GM23338 (cell line): ENCODE measurements around the gene JRKL. TPM values are rescaled to one million over a fixed set of nuclear protein-coding genes. Genes with fewer than 3 reads are reported as not detected.
A peak's percentile ranks its signal among the peaks of the same experiment; 100 is the strongest.

Experiments
- ATAC-seq: fragments of 200-7000 bp; cut with Tn5 transposase; 3 replicates; pipeline ENCODE4 v1.9.1; 2020
- DNase-seq: peaks from one replicate; pipeline ENCODE4 v3.0.0-alpha.2; 2015; ENCODE audit warnings: low spot score
- H2AFZ ChIP-seq: fragments of 200-600 bp; sonication (generic); 2 replicates; pipeline ENCODE4 v1.8.0; 2016; ENCODE audit warnings: antibody characterized with exemption, mild to moderate bottlenecking, moderate library complexity
- H3F3A ChIP-seq: fragments of 200-600 bp; sonication (generic); replicated peaks from 2 replicates; pipeline ENCODE4 v1.8.0; 2017; ENCODE audit warnings: antibody characterized with exemption, mixed run types, low read depth
- H3K27ac ChIP-seq: fragments of 200-600 bp; sonication (generic); 2 replicates; pipeline ENCODE4 v1.6.1; 2016; ENCODE audit warnings: low read depth
- H3K27me3 ChIP-seq: fragments of 200-600 bp; sonication (generic); 2 replicates; pipeline ENCODE4 v1.8.0; 2016; ENCODE audit warnings: mild to moderate bottlenecking, mixed run types, moderate library complexity; ENCODE audit not compliant: insufficient read depth
- H3K36me3 ChIP-seq: fragments of 200-600 bp; sonication (generic); 2 replicates; pipeline ENCODE4 v1.8.0; 2016; ENCODE audit warnings: mild to moderate bottlenecking; ENCODE audit not compliant: insufficient read depth
- H3K4me1 ChIP-seq: fragments of 200-600 bp; sonication (generic); 2 replicates; pipeline ENCODE4 v1.8.0; 2016; ENCODE audit warnings: mild to moderate bottlenecking, moderate library complexity; ENCODE audit not compliant: insufficient read depth
- H3K4me2 ChIP-seq: fragments of 200-600 bp; sonication (generic); 2 replicates; pipeline ENCODE4 v1.7.1; 2017; ENCODE audit warnings: mixed run types
- H3K4me3 ChIP-seq: fragments of 200-600 bp; sonication (generic); 2 replicates; pipeline ENCODE4 v1.6.1; 2016; ENCODE audit warnings: mixed run types
- H3K79me2 ChIP-seq: fragments of 200-600 bp; sonication (generic); replicated peaks from 2 replicates; pipeline ENCODE4 v1.8.0; 2017; ENCODE audit warnings: mild to moderate bottlenecking; ENCODE audit not compliant: insufficient read depth
- H3K9me2 ChIP-seq: fragments of 200-600 bp; sonication (generic); 2 replicates; pipeline ENCODE4 v1.8.0; 2017; ENCODE audit not compliant: insufficient read depth
- H4K20me1 ChIP-seq: fragments of 200-600 bp; sonication (generic); replicated peaks from 2 replicates; pipeline ENCODE4 v1.8.0; 2017; ENCODE audit warnings: mild to moderate bottlenecking; ENCODE audit not compliant: insufficient read depth
- H3K27ac Mint-ChIP-seq: 2 replicates; pipeline ENCODE4 v1.8.0; 2020; ENCODE audit warnings: inconsistent platforms, mild to moderate bottlenecking, moderate library complexity, mixed read lengths
- H3K27me3 Mint-ChIP-seq: 3 replicates; pipeline ENCODE4 v1.8.0; 2022; ENCODE audit warnings: low read depth, mild to moderate bottlenecking, moderate library complexity, mixed read lengths, inconsistent platforms; ENCODE audit not compliant: insufficient read depth, poor library complexity
- H3K36me3 Mint-ChIP-seq: 3 replicates; pipeline ENCODE4 v1.8.0; 2021; ENCODE audit warnings: low read depth, mild to moderate bottlenecking, inconsistent platforms, moderate library complexity, mixed read lengths
- H3K4me1 Mint-ChIP-seq: 3 replicates; pipeline ENCODE4 v1.8.0; 2020; ENCODE audit warnings: mild to moderate bottlenecking, inconsistent platforms, mixed read lengths
- H3K4me3 Mint-ChIP-seq: 3 replicates; pipeline ENCODE4 v1.8.0; 2021; ENCODE audit warnings: moderate library complexity, mild to moderate bottlenecking, inconsistent platforms, mixed read lengths
- H3K9me3 Mint-ChIP-seq: 3 replicates; pipeline ENCODE4 v1.8.0; 2020; ENCODE audit warnings: moderate library complexity, mild to moderate bottlenecking, inconsistent platforms, mixed read lengths
- CREB1 ChIP-seq: fragments of 250-450 bp; sonication (Bioruptor Pico); IDR thresholded peaks from 2 replicates; pipeline ENCODE4 v1.5.0; 2020; ENCODE audit warnings: low read depth, mild to moderate bottlenecking, moderate library complexity
- CTCF ChIP-seq, 2 experiments: fragments of 200-600 bp in 1 of 2; sonication (generic) in 1 of 2; conservative IDR thresholded peaks; 2 replicates each; pipeline versions ENCODE4 v1.5.1 to v1.6.1; 2016 to 2017; ENCODE audit warnings: antibody characterized with exemption in 2 of 2, low read depth in 2 of 2, mild to moderate bottlenecking in 2 of 2, moderate library complexity in 1 of 2
- ETS1 ChIP-seq: IDR thresholded peaks from 2 replicates; pipeline ENCODE4 v1.6.1; 2016; ENCODE audit warnings: antibody characterized with exemption
- EZH2phosphoT487 ChIP-seq: fragments of 200-600 bp; sonication (generic); IDR thresholded peaks from one replicate; pipeline ENCODE4 v1.8.1; 2018; ENCODE audit warnings: antibody characterized with exemption; ENCODE audit not compliant: unreplicated experiment
- JUNB ChIP-seq: IDR thresholded peaks from one replicate; pipeline ENCODE4 v1.6.1; 2016; ENCODE audit warnings: antibody characterized with exemption; ENCODE audit not compliant: unreplicated experiment
- POLR2AphosphoS5 ChIP-seq: IDR thresholded peaks from 2 replicates; pipeline ENCODE4 v1.6.1; 2016; ENCODE audit warnings: antibody characterized with exemption, low read depth
- REST ChIP-seq: IDR thresholded peaks from one replicate; pipeline ENCODE4 v1.6.1; 2018; ENCODE audit warnings: antibody characterized with exemption; ENCODE audit not compliant: unreplicated experiment
- ZNF114 ChIP-seq: fragments of 250-450 bp; sonication (Bioruptor Pico); IDR thresholded peaks from 2 replicates; pipeline ENCODE4 v1.5.0; 2020; ENCODE audit warnings: mild to moderate bottlenecking, moderate library complexity
- ZNF331 ChIP-seq: fragments of 250-450 bp; sonication (Bioruptor Pico); IDR thresholded peaks from 2 replicates; pipeline ENCODE4 v1.5.0; 2020; ENCODE audit warnings: low read depth, mild to moderate bottlenecking, moderate library complexity
- polyA plus RNA-seq: library from polyadenylated mRNA; unstranded; fragments of >200 nt; fragmentation: Nextera tagmentation; extraction: Ambion mirVana; gene quantifications from 2 replicates; pipeline ENCODE4 v1.2.1, GENCODE V29; 2016
- total RNA-seq: library from RNA; depleted of rRNA; stranded (reverse); fragments of >200 nt; shearing (Covaris generic); gene quantifications from 2 replicates; pipeline ENCODE4 v1.2.3, GENCODE V29; 2014

The JRKL gene
- total and polyA plus RNA-seq, 2 experiments from 2014 or later = 3.8 to 5.2 TPM

- no peak for TF ChIP-seq POLR2AphosphoS5
- no peak for TF ChIP-seq ZNF331 (CRISPR knock-in tag)
- no peak for TF ChIP-seq JUNB
- TF ChIP-seq CREB1 (CRISPR knock-in tag) = no peak
- TF ChIP-seq REST = no peak
- TF ChIP-seq ETS1 = no peak
Measured at GRCh38 chr11:96342014-96342960, 47.5 kb upstream of the JRKL start (continued).

- Histone ChIP-seq H3K4me2 (peak within 1 kb of the TSS; percentile 91), H3K27me3 (peaks cover 8% of the 10 kb centered on the region; the same call in 1 of the 2 replicates), H3K4me1 (peaks cover 30% of the 10 kb centered on the region), H3K9me2 (no peaks in the 10 kb centered on the region), H3F3A (no peaks in the 10 kb centered on the region), H3K27ac (peak within 1 kb of the TSS; percentile 41; the same call in 1 of the 2 replicates), H3K36me3 (no peaks in the 10 kb centered on the region), H3K79me2 (peaks cover 33% of the 10 kb centered on the region), H3K4me3 (peak within 1 kb of the TSS; percentile 72), H2AFZ (peak within 1 kb of the TSS; percentile 86), H4K20me1 (no peaks in the 10 kb centered on the region)
- Mint-ChIP-seq H3K4me1 (peaks cover 35% of the 10 kb centered on the region), H3K27me3 (peaks cover 6% of the 10 kb centered on the region), H3K36me3 (no peaks in the 10 kb centered on the region), H3K9me3 (no peaks in the 10 kb centered on the region), H3K27ac (peak within 1 kb of the TSS; percentile 12), H3K4me3 (peak within 1 kb of the TSS; percentile 89)
- ATAC-seq = peak; percentile 96
- peak; percentile 98 for DNase-seq
- TF ChIP-seq ZNF114 (CRISPR knock-in tag) = no peak
- TF ChIP-seq ZNF331 (CRISPR knock-in tag) = peak; percentile 84
- TF ChIP-seq POLR2AphosphoS5 = 0 out of 2 replicates have a peak, but pooled peaks have one; percentile 28
- TF ChIP-seq CREB1 (CRISPR knock-in tag) = no peak
- TF ChIP-seq EZH2phosphoT487 = no peak
- peak; percentile 49 to 92 for TF ChIP-seq CTCF (conservative IDR thresholded peaks at IDR 0.05; ENCODE audit: low read depth in 2 of 2)
- no peak for TF ChIP-seq REST
Measured at GRCh38 chr11:96342961-96343711, 46.7 kb upstream of the JRKL start, which contains the start of gene MAML2. TSS of gene MAML2 (minus strand) at chr11:96343195. CDS start at chr11:96341895, 1,300 bp downstream.
